Lower lobe of right lung (tissue), 2 donors: Measurements from ENCODE around the gene LRPAP1. TPM values are rescaled to one million over a fixed set of nuclear protein-coding genes. Genes with fewer than 3 reads are reported as not detected.
"Not testable (repeated sequence)": the region's sequence is repeated elsewhere in the genome, so short reads cannot be mapped to it uniquely, and the experiment has no call there.

Source experiments
- ATAC-seq, 2 donors: fragments of 200-7000 bp; cut with Tn5 transposase; one replicate each; pipeline ENCODE4 v1.9.1; 2020 to 2022; ENCODE audit warnings: mild to moderate bottlenecking in 2 of 2, moderate library complexity in 2 of 2
- DNase-seq: peaks from one replicate; pipeline ENCODE4 v3.0.0-alpha.2; 2020
- H3K27ac ChIP-seq: fragments of 200-600 bp; one replicate; pipeline ENCODE4 v1.8.0; 2022
- H3K27me3 ChIP-seq: fragments of 200-600 bp; one replicate; pipeline ENCODE4 v1.8.0; 2022; ENCODE audit warnings: low read depth
- H3K36me3 ChIP-seq: fragments of 200-600 bp; one replicate; pipeline ENCODE4 v1.8.0; 2022; ENCODE audit warnings: mild to moderate bottlenecking
- H3K4me1 ChIP-seq: fragments of 200-600 bp; one replicate; pipeline ENCODE4 v1.8.0; 2022
- H3K4me3 ChIP-seq: fragments of 200-600 bp; one replicate; pipeline ENCODE4 v1.8.0; 2022; ENCODE audit warnings: mild to moderate bottlenecking
- H3K9me3 ChIP-seq: fragments of 200-600 bp; one replicate; pipeline ENCODE4 v1.8.0; 2022
- intact Hi-C: fragments of 100-400 bp; cut with DNase I; formaldehyde crosslinking; loops from one replicate; pipeline ENCODE4 v1.11.0; 2022
- long read RNA-seq: library from polyadenylated mRNA; unstranded; transcript quantifications from one replicate; pipeline ENCODE4 v2.0.0, GENCODE V29; 2021
- total RNA-seq: library from RNA; stranded (reverse); fragmentation: NEBNext Ultra II Directional; extraction: Animal tissue kit (Norgen Biotek cat#: 25700); gene quantifications from one replicate; pipeline ENCODE4 v1.2.1, GENCODE V29; 2021
- TF ChIP-seq, protein P1 (sequence below): fragments of 200-600 bp; IDR thresholded peaks from one replicate; pipeline ENCODE4 v1.8.0; 2022; ENCODE audit warnings: antibody characterized with exemption, mild to moderate bottlenecking
- donor health status: DM: no; HTN: yes; CAD: no; lungs with severe emphysema.

Gene LRPAP1, protein sequence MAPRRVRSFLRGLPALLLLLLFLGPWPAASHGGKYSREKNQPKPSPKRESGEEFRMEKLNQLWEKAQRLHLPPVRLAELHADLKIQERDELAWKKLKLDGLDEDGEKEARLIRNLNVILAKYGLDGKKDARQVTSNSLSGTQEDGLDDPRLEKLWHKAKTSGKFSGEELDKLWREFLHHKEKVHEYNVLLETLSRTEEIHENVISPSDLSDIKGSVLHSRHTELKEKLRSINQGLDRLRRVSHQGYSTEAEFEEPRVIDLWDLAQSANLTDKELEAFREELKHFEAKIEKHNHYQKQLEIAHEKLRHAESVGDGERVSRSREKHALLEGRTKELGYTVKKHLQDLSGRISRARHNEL
- 224 TPM for total RNA-seq
- long read RNA-seq, full-length matches to known transcripts: 505 of 566 reads
- long read RNA-seq, partial matches to known transcripts: 45 of 566 reads
- long read RNA-seq, other reads (novel, unspliced or antisense): 16 of 566 reads

DNA sequence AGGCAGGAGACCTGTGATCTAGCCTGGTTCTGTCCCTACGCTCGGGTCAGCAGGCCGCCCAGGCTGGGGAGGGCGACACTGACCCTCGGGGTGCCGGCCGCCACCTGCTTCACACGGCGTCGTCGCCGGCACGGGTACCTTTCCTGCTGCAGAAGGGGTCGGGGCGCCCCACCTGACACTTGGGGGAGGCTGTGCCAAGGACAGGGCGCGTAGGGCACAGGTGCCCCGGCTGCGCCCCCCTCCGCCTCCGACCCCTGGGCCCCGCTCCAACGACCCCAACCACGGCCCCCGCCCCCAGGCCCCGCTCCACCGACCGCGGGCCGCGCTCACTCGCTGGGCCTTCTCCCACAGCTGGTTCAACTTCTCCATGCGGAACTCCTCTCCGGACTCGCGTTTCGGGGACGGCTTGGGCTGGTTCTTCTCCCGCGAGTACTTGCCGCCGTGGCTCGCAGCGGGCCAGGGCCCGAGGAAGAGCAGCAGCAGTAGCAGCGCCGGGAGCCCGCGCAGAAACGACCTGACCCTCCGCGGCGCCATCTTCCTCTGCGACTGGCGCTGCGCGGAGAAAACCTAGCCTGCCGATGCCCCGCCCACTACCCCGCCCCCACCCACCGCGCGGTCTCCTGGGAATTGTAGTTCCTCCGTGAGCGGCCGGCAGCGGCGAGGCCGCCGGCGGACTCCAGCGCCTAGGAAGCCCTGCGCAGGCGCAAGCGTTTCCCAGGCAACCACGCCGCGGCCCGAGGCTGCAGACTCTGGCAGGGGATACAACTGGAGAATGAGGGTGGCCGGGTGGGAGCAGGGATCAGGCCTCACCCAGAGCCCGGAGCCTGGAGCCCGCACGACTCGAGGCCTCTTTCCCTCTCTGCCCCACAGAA, at the start of gene LRPAP1:
Gene LRPAP1 (minus strand): TSS at position 544 of the 872 bp plus-strand sequence. CDS start 10 bp downstream, at position 534.
- Histone ChIP-seq H3K36me3 (peaks cover 19% of the 10 kb centered on the region), H3K27ac (peak within 1 kb of the TSS; percentile 78), H3K4me1 (peaks cover 40% of the 10 kb centered on the region), H3K27me3 (no peaks in the 10 kb centered on the region), H3K4me3 (peak within 1 kb of the TSS; percentile 93), H3K9me3 (no peaks in the 10 kb centered on the region)
- intact Hi-C loops: no loop called here
- TF ChIP-seq, protein P1, sequence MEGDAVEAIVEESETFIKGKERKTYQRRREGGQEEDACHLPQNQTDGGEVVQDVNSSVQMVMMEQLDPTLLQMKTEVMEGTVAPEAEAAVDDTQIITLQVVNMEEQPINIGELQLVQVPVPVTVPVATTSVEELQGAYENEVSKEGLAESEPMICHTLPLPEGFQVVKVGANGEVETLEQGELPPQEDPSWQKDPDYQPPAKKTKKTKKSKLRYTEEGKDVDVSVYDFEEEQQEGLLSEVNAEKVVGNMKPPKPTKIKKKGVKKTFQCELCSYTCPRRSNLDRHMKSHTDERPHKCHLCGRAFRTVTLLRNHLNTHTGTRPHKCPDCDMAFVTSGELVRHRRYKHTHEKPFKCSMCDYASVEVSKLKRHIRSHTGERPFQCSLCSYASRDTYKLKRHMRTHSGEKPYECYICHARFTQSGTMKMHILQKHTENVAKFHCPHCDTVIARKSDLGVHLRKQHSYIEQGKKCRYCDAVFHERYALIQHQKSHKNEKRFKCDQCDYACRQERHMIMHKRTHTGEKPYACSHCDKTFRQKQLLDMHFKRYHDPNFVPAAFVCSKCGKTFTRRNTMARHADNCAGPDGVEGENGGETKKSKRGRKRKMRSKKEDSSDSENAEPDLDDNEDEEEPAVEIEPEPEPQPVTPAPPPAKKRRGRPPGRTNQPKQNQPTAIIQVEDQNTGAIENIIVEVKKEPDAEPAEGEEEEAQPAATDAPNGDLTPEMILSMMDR: no peak
- peak; percentile 95 for DNase-seq
- peak; percentile 97 to 98 for ATAC-seq

DNA sequence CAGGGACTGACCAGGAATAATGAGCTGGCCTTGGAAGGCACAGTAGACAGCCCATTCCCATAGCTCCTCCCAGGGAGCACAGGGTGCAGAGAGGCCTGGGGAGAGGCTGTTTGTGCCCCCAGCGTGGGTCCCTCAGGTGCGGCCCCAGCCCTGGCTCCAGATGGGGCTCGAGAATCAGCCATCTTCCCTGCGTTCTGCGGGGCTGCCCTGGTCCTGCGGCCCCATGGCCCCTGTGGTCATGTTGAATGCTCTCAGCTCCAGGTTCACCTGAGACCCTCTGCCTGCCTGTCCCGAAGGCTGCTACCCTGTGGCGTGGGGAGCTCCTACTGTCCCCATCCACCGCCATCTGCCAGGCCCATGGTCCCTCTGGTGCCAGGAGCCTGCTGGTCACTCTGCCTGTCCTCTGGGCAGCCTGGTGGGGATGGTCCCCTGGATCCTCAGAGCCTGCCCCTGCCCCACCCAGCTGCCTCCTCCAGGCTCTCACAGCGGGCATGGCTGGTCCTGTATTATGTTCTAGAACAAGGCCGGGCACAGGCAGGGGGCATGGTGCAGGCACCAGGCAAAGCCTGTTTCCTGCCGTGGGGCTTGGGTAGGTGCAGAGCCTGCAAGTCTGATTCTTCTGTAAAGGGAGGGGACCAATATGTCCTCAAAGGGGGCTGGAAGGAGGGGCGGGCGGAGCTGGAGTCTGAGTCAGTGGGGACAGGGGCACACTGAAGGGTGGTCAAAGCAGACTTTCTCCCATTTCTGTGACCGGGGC, 49.3 kb upstream of the LRPAP1 start:
- H3K4me1 ChIP-seq, H3K36me3 ChIP-seq, H3K9me3 ChIP-seq, H3K27me3 ChIP-seq, H3K27ac ChIP-seq, DNase-seq, intact Hi-C loops, H3K4me3 ChIP-seq: not testable (repeated sequence)
- ATAC-seq: peak in 1 of 2 donors; percentile 22

DNA sequence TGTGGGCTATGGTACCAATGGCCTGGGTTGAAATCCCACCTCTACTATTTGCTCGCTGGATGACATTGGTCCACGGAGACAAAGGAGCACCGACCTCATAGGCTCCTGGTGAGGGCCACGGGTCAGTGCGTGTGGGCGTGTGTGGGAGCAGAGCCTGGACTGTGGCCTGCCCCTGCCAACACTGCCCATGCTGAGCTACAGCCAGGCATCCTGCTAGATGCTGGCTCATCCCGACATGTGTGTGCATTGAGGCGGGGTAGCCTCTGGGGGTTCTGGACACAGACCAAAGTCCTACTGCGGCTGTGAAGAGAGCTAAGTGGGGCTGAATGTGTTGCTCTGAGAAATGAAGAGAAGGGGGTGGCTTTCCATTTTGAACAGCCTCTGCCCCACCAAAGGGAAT, 48.6 kb upstream of the LRPAP1 start:
- H3K27ac ChIP-seq, intact Hi-C loops, H3K27me3 ChIP-seq, H3K9me3 ChIP-seq, H3K36me3 ChIP-seq, H3K4me1 ChIP-seq, DNase-seq, H3K4me3 ChIP-seq, ATAC-seq: not testable (repeated sequence)

DNA sequence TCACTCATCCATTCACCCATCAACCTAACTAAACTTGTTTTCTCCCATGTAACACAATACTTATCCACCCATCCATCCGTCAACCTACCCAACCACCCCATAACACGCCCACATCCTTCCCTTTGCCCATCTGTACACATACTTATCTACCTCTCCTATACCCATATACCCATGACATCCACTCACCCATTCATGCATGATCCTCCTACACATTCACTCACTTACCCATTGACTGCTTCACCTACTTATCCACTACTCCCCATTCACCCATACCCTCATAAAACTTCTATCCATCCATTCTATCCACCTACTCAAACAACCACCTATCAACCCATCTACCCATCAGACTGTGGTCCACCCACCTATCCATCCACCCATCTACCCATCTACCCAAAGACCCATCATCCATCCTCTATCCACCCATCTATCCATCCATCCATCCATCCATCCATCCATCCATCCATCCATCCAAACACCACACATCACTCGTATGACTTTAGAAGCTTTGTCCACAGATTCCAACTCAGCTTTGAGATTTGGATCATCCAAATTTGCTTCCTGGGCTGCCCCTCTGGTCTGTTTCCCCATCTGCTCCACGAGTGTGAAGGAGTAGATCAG, 46.4 kb upstream of the LRPAP1 start:
- intact Hi-C loops, H3K27me3 ChIP-seq, H3K27ac ChIP-seq, DNase-seq, H3K4me3 ChIP-seq, ATAC-seq, H3K9me3 ChIP-seq, H3K4me1 ChIP-seq, H3K36me3 ChIP-seq: not testable (repeated sequence)

DNA sequence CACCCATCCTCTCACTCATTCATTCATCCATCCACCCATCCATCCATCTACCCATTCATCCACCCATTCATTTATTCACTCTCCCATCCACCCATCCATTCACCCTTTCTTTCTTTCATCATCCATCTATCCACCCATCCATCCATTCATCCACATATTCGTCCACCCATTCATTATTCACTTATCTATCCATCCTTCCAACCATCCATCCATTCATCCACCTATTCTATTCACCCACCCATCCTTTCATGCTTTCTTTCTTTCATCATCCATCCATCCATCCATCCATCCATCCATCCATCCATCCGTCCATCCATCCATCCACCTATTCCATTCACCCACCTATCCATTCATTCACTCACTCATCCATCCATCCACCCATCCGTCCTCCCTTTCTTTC, 45.8 kb upstream of the LRPAP1 start:
- H3K27ac ChIP-seq, intact Hi-C loops, H3K9me3 ChIP-seq, H3K4me3 ChIP-seq, H3K27me3 ChIP-seq, H3K4me1 ChIP-seq, H3K36me3 ChIP-seq, ATAC-seq, DNase-seq: not testable (repeated sequence)

DNA sequence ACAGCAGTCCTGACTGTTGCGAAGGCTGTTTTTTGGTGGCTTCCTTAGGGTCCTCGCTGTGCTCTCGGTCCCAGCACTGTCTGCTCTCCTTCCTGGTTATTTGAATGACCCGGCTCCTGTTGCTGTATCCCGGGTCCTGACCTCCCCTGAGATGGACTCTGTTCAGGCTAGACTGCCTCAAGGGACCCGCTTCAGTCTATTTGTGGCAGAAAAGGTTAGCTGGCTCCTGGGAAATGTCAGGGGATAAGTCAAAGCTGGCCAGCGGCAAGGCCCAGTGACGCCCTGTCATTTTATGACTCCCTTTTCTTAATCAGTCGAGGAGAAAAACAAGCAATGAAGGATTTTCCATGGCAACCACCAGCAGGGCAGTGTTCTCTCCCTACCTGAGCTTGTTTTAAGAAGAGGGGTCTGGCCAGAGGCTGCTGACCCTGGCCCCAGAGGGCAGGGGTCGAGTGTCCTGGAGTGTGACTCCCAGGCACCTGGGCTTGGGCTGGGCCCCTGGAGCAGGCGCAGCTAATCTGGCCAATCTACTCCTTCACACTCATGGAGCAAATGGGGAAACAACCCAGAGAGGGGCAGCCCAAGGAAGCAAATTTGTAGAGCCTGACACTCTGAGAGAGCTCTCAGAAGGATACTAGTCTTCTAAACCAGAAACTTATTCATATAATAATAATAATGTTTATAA, 45.1 kb upstream of the LRPAP1 start:
- H3K36me3 ChIP-seq, H3K9me3 ChIP-seq, H3K4me3 ChIP-seq, H3K4me1 ChIP-seq, DNase-seq, ATAC-seq, intact Hi-C loops, H3K27ac ChIP-seq, H3K27me3 ChIP-seq: not testable (repeated sequence)

DNA sequence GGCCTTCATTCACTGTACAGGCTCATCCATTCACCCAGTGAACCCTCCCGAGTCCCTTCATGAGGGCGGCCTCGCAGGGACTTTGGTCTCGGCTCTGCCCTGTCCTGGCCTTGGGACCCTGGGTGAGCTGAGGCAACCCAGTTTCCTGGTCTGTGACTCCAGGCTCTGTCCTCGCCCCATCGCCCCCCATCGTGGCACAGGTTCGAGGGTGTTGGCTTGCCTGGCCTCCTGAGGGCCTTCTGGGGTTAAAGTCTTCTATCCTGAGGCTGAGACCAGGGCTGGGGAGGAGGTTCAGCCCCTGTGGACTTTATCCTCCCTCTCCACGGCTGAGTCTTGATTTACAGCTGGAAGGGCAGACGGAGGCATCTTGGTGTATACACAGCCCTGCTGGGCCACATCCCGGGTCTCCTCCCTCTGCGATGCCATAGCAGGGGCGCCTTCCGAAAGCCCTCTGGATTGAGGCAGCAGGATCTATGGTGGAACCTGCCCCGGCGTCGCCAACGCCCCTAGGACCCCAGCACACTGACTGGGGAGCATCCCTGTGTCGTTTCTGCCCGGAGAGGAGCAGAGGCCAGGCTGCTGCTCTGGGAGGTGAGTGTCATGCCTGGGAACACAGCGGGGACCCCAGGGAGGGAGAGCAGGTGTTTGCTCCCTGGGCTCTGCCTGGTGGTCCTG, 44.4 kb upstream of the LRPAP1 start:
- H3K4me1 ChIP-seq, DNase-seq, H3K36me3 ChIP-seq, ATAC-seq, H3K9me3 ChIP-seq, intact Hi-C loops, H3K27me3 ChIP-seq, H3K27ac ChIP-seq, H3K4me3 ChIP-seq: not testable (repeated sequence)

DNA sequence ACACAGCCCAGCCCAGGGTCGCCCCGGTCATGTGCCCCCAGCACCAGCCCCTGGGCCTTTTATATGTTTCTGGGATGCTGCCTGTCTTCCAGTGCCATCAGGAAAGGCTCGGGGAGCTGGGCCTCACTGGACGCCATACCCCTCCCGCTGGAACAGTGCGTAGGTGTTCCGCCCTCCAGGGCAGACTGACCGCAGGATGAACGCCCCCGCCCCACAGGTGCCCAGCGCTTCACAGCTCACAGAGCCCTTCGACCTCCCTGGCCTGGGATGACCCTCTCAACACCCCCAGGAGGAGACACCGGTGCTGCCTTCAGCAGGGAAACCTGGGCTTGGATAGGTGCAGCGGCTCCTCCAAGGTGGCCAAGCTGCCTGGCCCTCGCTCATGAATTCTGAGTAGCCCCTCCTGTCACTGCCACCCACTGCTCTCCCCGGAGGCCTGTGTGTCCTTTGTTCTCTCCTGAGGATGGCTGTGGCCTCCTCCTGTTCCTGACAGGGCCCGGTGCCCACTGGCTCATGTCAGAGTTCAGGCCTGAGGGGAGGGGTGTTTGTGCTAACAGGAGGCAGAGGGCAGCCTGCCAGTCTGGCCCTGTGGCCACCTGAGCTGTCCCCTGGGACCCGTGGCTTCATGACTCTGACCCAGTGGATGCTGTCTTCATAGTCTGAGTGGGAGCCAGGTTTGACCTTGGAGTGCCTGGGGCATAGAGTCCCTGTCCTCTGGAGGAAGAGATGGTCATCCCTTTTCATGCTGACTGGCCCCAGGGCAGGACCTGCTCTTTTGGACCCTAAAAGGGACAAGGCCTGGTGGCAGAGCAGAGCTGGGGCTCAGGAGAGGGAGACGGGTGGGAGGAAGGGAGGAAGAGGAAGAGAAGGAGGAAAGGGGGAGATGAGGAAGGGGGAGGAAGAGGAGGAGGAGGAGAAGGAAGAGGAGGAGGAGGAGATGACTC, 43.5 kb upstream of the LRPAP1 start:
- intact Hi-C loops, H3K27me3 ChIP-seq, ATAC-seq, H3K9me3 ChIP-seq, H3K27ac ChIP-seq, H3K4me3 ChIP-seq, DNase-seq, H3K4me1 ChIP-seq, H3K36me3 ChIP-seq: not testable (repeated sequence)

DNA sequence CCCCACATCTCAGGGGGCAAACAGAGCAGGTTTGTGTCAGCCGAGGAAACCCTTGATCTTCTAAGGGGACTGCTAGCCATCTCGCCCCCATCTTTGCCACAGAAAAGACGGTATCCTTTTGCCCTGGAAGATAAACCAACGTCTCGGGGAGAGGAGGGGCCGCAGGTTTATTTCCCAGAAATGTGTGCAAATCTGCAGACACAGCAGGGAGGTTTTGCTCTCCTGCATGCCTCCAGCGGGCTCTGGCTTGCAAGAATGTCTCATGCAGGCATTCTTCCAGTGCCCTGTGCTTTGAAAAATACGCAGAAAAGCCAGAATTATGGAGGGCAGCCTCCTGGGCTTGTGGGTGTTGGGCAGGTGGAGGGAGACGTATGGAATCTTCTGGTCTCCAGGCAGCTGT, 42.6 kb upstream of the LRPAP1 start:
- ATAC-seq, DNase-seq, H3K36me3 ChIP-seq, H3K27ac ChIP-seq, intact Hi-C loops, H3K4me3 ChIP-seq, H3K9me3 ChIP-seq, H3K4me1 ChIP-seq, H3K27me3 ChIP-seq: not testable (repeated sequence)

DNA sequence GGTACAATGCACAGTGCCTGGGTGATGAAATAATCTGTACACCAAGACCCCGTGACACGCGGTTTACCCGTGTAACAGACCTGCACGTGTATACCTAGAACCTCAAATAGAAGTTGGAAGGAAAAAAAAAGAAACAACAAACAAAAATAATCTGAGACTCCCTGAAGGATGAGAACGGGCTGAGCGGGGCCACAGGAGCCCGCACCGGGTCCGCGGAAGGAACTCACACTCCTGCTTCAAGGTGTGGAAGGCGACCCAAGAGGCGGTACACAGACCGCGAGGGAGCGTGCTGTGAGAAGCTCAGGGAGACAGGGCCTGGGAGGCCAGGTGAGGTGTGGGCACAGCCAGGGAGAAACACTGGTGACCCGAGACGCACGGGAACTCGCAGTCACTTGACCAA, 42.1 kb upstream of the LRPAP1 start:
- H3K4me1 ChIP-seq, H3K27me3 ChIP-seq, ATAC-seq, H3K4me3 ChIP-seq, intact Hi-C loops, H3K9me3 ChIP-seq, H3K36me3 ChIP-seq, H3K27ac ChIP-seq, DNase-seq: not testable (repeated sequence)
